Measurements from ENCODE around the gene CHRND.

Gene CHRND

GRCh38 chr2:232502911-232503808 is 22.8 kb upstream of the CHRND start:
- H3K4me3 ChIP-seq (ENCODE audit: low read depth, low read length): peak overlapping the region; percentile 45

- peak overlapping the region; percentile 45 for H3K4me3 ChIP-seq (ENCODE audit: low read depth, low read length)
Measured at GRCh38 chr2:232503809-232504323, 22.1 kb upstream of the CHRND start.

GRCh38 chr2:232504438-232504837 is 21.5 kb upstream of the CHRND start:
- H3K4me3 ChIP-seq (ENCODE audit: low read depth, low read length): no peak overlapping the region

GRCh38 chr2:232505856-232506255 is 20.1 kb upstream of the CHRND start:
- H3K4me3 ChIP-seq (ENCODE audit: low read depth, low read length): no peak overlapping the region

- H3K4me3 ChIP-seq (ENCODE audit: low read depth, low read length): no peak overlapping the region
Measured at GRCh38 chr2:232506709-232507108, 19.3 kb upstream of the CHRND start.

GRCh38 chr2:232508251-232508650 is 17.7 kb upstream of the CHRND start:
- H3K4me3 ChIP-seq (ENCODE audit: low read depth, low read length): no peak overlapping the region

GRCh38 chr2:232511336-232511890 is 14.5 kb upstream of the CHRND start:
- H3K4me3 ChIP-seq (ENCODE audit: low read depth, low read length): no peak overlapping the region

GRCh38 chr2:232512602-232513001 is 13.4 kb upstream of the CHRND start:
- H3K4me3 ChIP-seq (ENCODE audit: low read depth, low read length): no peak overlapping the region

- no peak overlapping the region for H3K4me3 ChIP-seq (ENCODE audit: low read depth, low read length)
Measured at GRCh38 chr2:232513353-232513752, 12.6 kb upstream of the CHRND start.

- H3K4me3 ChIP-seq (ENCODE audit: low read depth, low read length): no peak overlapping the region
Measured at GRCh38 chr2:232515639-232516038, 10.3 kb upstream of the CHRND start.

- no peak overlapping the region for H3K4me3 ChIP-seq (ENCODE audit: low read depth, low read length)
Measured at GRCh38 chr2:232516551-232516950, 9.4 kb upstream of the CHRND start.

- no peak overlapping the region for H3K4me3 ChIP-seq (ENCODE audit: low read depth, low read length)
Measured at GRCh38 chr2:232518844-232519243, 7.1 kb upstream of the CHRND start.

GRCh38 chr2:232519581-232520438 is 6.2 kb upstream of the CHRND start, which contains the start of gene PRSS56:
Gene PRSS56 (plus strand): TSS chr2:232520388. CDS start chr2:232520599, 211 bp downstream.
- no peak within 1 kb of the TSS for H3K4me3 ChIP-seq (ENCODE audit: low read depth, low read length)

GRCh38 chr2:232520489-232520888 is 5.5 kb upstream of the CHRND start:
- H3K4me3 ChIP-seq (ENCODE audit: low read depth, low read length): no peak overlapping the region

GRCh38 chr2:232521098-232521497 is 4.9 kb upstream of the CHRND start:
- no peak overlapping the region for H3K4me3 ChIP-seq (ENCODE audit: low read depth, low read length)

GRCh38 chr2:232521959-232522622 is 3.9 kb upstream of the CHRND start:
- no peak overlapping the region for H3K4me3 ChIP-seq (ENCODE audit: low read depth, low read length)

- H3K4me3 ChIP-seq (ENCODE audit: low read depth, low read length): no peak overlapping the region
Measured at GRCh38 chr2:232522623-232523401, 3.1 kb upstream of the CHRND start.

GRCh38 chr2:232523402-232523681 is 2.6 kb upstream of the CHRND start:
- H3K4me3 ChIP-seq (ENCODE audit: low read depth, low read length): no peak overlapping the region

- peak overlapping the region; percentile 17 for H3K4me3 ChIP-seq (ENCODE audit: low read depth, low read length)
Measured at GRCh38 chr2:232523682-232524597, 2.0 kb upstream of the CHRND start.
